ENCODE measurements around the gene PRKN.
"Not testable (repeated sequence)": the region's sequence is repeated elsewhere in the genome, so short reads cannot be mapped to it uniquely, and the experiment has no call there.

Gene PRKN

GRCh38 chr6:162710936-162711335 is 16.6 kb downstream of the PRKN start:
- DNase-seq (ENCODE audit: low read depth in 2 of 2): no peak

GRCh38 chr6:162710419-162710818 is 17.1 kb downstream of the PRKN start:
- DNase-seq (ENCODE audit: low read depth in 2 of 2): no peak

DNA sequence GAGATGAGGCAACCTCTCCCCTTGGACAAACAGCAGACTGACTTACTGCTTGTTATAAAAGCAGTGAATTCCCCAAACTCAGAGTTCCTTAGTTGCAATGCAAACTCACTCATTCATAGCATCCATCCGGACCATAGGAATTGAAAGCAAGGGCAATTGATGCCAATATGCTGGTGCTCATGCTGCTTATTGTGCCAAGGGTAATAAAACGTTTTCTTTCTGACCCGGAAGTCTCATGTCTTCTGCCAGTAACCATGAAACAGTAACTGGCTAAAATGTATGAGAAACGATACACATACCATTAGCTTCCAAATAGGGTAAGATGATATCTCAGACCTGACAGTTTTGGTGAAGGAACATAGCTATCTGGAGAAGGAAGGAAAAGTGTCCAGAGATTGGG is 18.1 kb downstream of the PRKN start:
- no peak for DNase-seq (ENCODE audit: low read depth in 2 of 2)

- DNase-seq (ENCODE audit: low read depth in 2 of 2): no peak
These were observed 18.6 kb downstream of the PRKN start for GRCh38 chr6:162708971-162709370.

DNA sequence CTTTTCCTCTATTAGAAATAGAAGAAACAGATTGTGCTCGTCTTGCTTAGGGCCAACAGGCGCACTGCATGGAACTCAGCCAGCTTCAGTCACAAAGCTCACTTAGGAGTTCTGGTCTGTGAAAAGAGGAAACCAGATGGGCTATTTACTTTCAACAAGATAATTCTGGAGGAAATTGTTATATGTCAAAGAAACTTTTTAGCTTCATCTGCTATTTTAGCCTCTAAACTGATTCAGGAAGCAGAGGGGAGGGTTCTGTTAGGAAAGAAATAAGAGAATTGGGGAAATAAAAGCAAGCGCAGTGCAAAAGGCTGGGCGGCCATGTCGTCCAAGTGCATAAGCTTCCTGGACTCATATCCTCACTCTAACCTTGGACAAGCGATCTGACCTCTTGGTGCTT is 21.3 kb downstream of the PRKN start:
- DNase-seq (ENCODE audit: low read depth in 2 of 2): no peak

DNA sequence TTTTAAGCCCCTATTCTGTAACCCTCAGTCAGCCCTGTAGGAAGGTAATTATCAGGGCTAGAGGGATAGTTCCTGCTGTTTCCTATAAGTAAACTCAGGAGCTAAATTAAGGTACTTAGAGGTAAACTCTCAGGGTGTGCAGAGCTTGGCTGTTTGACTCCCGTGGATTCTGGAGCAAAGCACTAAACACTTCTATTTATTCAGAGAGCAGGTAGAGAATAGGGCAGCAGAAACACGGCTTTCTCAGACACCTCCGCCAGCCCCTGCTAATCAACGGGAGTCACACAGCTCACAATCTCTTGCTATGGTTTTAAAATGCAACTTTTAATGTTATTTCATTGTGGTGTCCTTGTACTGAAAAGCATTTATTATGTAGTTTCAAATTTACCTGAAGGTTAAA is 21.8 kb downstream of the PRKN start:
- no peak for DNase-seq (ENCODE audit: low read depth in 2 of 2)

DNA sequence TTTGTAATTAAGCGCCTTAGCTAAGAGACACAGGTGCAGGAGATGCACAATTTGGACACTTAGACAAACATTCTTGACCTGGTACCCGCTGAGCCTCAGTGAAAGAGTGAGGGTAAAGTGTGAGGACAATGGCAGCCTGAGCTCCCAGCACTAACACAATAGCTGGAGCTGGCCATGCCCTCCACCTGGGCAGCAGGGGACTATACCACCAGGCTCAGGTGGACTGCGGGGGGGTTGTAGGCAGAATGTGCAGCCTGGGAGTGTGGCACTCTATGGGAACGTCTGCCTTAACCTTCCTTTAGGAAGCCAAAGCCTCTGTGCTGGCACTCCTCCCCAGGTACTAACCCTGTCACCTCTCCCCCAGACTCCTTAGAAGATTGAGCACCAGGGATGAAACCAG is 23.6 kb downstream of the PRKN start:
- DNase-seq (ENCODE audit: low read depth in 2 of 2): no peak

DNA sequence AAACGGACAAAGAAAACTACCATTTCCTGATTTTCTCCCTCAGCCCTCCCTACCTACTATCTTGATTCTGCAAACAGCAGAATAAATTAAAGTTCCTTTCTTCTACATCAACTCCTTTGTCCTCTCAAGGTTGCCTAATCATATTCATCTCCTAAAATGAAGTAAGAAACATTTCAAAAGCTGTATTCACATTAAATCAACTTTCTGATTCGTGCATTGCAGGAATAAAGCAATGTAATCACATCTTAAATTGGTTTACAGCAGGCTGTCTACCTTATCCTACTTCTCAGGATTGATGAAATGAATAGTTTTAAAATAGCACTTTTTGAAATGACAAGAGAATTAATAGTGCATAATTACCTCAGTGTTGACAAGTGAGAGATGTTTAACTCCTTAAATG is 25.1 kb downstream of the PRKN start:
- no peak for DNase-seq (ENCODE audit: low read depth in 2 of 2)

- DNase-seq (ENCODE audit: low read depth in 2 of 2): no peak
These were observed 26.0 kb downstream of the PRKN start for GRCh38 chr6:162701551-162701950.

GRCh38 chr6:162700966-162701365 is 26.6 kb downstream of the PRKN start:
- DNase-seq (ENCODE audit: low read depth in 2 of 2): no peak

- no peak for DNase-seq (ENCODE audit: low read depth in 2 of 2)
These were observed 27.6 kb downstream of the PRKN start for GRCh38 chr6:162699961-162700360.

- no peak for DNase-seq (ENCODE audit: low read depth in 2 of 2)
These were observed 29.1 kb downstream of the PRKN start for GRCh38 chr6:162698440-162698839.

DNA sequence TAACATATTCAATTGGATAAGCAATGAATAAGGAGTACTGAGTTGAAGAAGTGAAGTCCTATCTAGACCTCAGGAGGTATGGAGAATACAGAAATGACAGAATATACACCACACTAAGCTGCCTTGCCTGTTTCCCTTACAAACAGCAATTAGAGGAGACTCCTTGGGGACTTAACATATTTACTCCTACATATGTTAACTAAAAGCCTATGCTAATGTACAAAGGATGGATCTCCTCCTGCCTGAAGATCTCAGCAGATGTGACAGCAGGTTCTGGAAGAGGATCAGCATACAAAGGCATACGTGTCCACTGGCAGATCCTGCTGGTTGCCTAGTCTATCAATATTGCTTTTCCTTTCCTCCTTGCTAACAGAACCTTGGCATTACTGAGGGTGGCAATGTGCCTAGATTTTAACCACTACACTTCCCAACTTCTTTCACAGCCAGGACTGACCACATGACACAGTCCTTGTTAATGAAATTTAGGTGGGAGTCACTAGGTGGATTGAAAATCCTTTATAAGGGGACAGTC is 29.6 kb downstream of the PRKN start:
- DNase-seq (ENCODE audit: low read depth in 2 of 2): no peak

DNA sequence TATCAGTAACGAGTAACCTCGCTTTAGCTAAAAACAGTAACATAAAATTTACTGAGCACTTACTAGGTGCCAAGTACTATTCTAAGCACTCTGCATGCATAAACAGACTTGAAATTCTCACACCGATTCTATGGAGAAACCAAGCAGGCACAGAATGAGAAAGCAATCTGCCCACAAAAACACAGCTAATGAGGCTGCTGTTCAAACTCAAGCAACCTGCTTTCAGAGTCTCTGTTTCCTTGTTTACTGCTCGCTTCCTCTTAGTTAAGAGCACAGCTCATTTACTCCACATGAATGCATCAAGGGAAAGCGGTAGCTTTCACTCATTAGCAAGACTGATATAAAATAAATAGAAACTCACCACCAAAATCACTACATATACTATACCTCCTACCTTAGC is 37.4 kb downstream of the PRKN start:
- no peak for DNase-seq (ENCODE audit: low read depth in 2 of 2)

- DNase-seq (ENCODE audit: low read depth in 2 of 2): no peak
These were observed 38.7 kb downstream of the PRKN start for GRCh38 chr6:162688751-162689345.

GRCh38 chr6:162685586-162685985 is 42.0 kb downstream of the PRKN start:
- no peak for DNase-seq (ENCODE audit: low read depth in 2 of 2)

- no peak for DNase-seq (ENCODE audit: low read depth in 2 of 2)
These were observed 42.6 kb downstream of the PRKN start for GRCh38 chr6:162684961-162685360.

GRCh38 chr6:162684052-162684451 is 43.5 kb downstream of the PRKN start:
- DNase-seq (ENCODE audit: low read depth in 2 of 2): no peak

GRCh38 chr6:162683135-162683534 is 44.4 kb downstream of the PRKN start:
- DNase-seq (ENCODE audit: low read depth in 2 of 2): no peak

GRCh38 chr6:162681447-162681846 is 46.1 kb downstream of the PRKN start:
- DNase-seq (ENCODE audit: low read depth in 2 of 2): no peak

DNA sequence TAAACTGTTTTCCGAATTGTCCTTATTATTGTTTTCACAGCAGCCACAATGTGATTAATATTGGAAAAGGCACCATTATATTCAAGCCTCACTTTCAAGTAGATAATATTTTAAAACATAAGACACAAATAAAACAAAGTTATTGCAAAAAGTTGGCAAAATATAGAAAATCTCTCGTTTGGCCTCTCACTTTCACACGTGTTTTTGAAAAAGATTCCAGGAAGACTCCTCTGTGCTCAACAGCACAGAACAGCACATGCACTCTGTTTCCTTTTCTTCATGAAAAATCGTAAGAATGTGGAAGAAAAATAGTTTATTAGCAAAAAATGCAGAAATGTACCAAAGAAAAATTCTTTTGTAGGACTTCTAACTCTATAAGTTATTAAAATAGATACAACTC is 46.7 kb downstream of the PRKN start:
- no peak for DNase-seq (ENCODE audit: low read depth in 2 of 2)

GRCh38 chr6:162680367-162680766 is 47.2 kb downstream of the PRKN start:
- no peak for DNase-seq (ENCODE audit: low read depth in 2 of 2)

DNA sequence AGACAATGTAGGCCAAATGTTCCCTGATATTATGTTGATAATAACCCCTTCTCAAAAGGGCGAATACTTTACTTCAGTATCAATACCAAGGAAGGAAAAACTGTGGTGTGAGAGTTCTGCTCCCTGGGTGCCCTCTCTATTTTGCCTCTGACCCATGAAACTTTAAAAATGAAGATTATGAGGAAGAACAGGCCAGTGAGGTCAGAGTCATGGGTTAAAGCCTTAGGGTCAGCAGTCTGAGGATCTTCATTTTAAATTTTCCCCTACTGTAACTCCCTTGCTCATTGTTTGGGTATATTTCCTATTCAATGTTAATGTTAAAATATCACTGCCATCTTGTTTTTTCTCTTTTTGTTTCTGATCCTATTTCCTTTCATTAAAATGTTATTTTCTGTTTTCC is 47.9 kb downstream of the PRKN start:
- no peak for DNase-seq (ENCODE audit: low read depth in 2 of 2)

GRCh38 chr6:162678896-162679295 is 48.7 kb downstream of the PRKN start:
- not testable (repeated sequence) for DNase-seq (ENCODE audit: low read depth in 2 of 2)
